ENCODE results near the gene DNM3. TPM values are rescaled to one million over a fixed set of nuclear protein-coding genes. Genes with fewer than 3 reads are reported as not detected.

The DNM3 gene
- total and polyA plus RNA-seq, 2 of the 8 experiments (the other 6 are each of a cell fraction or from before 2014, with no cell fraction given): 2.0 to 8.5 TPM

GRCh38 chr1:172002725-172003345 is 161.5 kb downstream of the DNM3 start:
- Histone ChIP-seq H3K4me3 (ENCODE audit: extremely low read depth in 1 of 4, insufficient read depth in 2 of 4, low read depth in 3 of 4, low read length in 4 of 4) (no peak overlapping the region), H3K79me1 (ENCODE audit: low read depth, low read length) (no peaks in the 10 kb centered on the region; the same call in 1 of the 2 replicates)

More at GRCh38 chr1:172002725-172003345, 161.5 kb downstream of the DNM3 start:
- FAIRE-seq (peak; percentile 71), DNase-seq (ENCODE audit: low read depth in 1 of 2, low spot score in 2 of 2) (no peak)
- H4K20me1 ChIP-seq (replicated peaks in 1 of 2; ENCODE audit: control insufficient read depth in 1 of 2, insufficient read depth in 2 of 2, low read length in 2 of 2): no peaks in the 10 kb centered on the region
- no peak overlapping the region for H2AFZ ChIP-seq (ENCODE audit: low read length)
- no peak overlapping the region for H3K14ac ChIP-seq (ENCODE audit: insufficient read length)
- CTCF ChIA-PET (ENCODE audit: partially characterized antibody): interaction anchor here (0.6 to 8.1 kb wide), 39 partner anchors 10 to 542 kb away, joined by 3 to 87 read pairs (median 4); partner anchors contain the start of gene PIGC
- H3K36me3 ChIP-seq (ENCODE audit: control insufficient read depth in 2 of 4, insufficient read depth in 4 of 4, low read length in 3 of 4): no peaks in the 10 kb centered on the region
- H3K4ac ChIP-seq (replicated peaks; ENCODE audit: insufficient read length, low read depth, low read length): no peak overlapping the region
- H3K9me3 ChIP-seq (ENCODE audit: insufficient read depth in 2 of 2, low read depth in 1 of 2, low read length in 1 of 2): no peaks in the 10 kb centered on the region
- no peaks in the 10 kb centered on the region for H3K27me3 ChIP-seq (replicated peaks in 1 of 4; ENCODE audit: control insufficient read depth in 3 of 4, extremely low read depth in 1 of 4, insufficient read depth in 3 of 4, low read length in 3 of 4)
- H2AK5ac ChIP-seq (ENCODE audit: low read depth, low read length): no peak overlapping the region
- no peak overlapping the region for H2BK12ac ChIP-seq (ENCODE audit: low read depth, low read length)
- no peak overlapping the region for H2BK15ac ChIP-seq (ENCODE audit: low read length)
- POLR2A ChIA-PET (ENCODE audit: partially characterized antibody): no interaction called here
- H3K4me2 ChIP-seq (ENCODE audit: insufficient read depth in 1 of 2, low read depth in 2 of 2, low read length in 2 of 2): no peak overlapping the region
- H3K9ac ChIP-seq (replicated peaks in 1 of 4; ENCODE audit: extremely low read depth in 1 of 4, low read depth in 3 of 4, low read length in 3 of 4): no peak overlapping the region
- H4K91ac ChIP-seq (replicated peaks; ENCODE audit: insufficient read length, low read length): no peak overlapping the region
- no peak overlapping the region for H2BK5ac ChIP-seq (ENCODE audit: low read depth, low read length)
- H3K27ac ChIP-seq (ENCODE audit: low read depth, low read length): no peak overlapping the region
- H3K56ac ChIP-seq (replicated peaks; ENCODE audit: insufficient read length, low read depth, low read length): no peak overlapping the region
- H3K23ac ChIP-seq (ENCODE audit: insufficient read length): no peak overlapping the region
- no peak overlapping the region for H2BK120ac ChIP-seq (replicated peaks; ENCODE audit: low read depth, low read length)
- TF ChIP-seq CBX5 (IDR thresholded peaks at IDR 0.05; ENCODE audit: low read depth, low read length) (no peak), RAD21 (IDR thresholded peaks at IDR 0.05 in 1 of 2, conservative IDR thresholded peaks at IDR 0.05 in 1 of 2; ENCODE audit: low read depth in 2 of 2, low read length in 2 of 2) (peak; percentile 71 to 77), CTCF (IDR thresholded peaks at IDR 0.05; ENCODE audit: control extremely low read depth in 1 of 3, insufficient read depth in 1 of 3, low read depth in 1 of 3, low read length in 3 of 3) (peak in 2 of 3 experiments; percentile 52 to 57; a peak in 3 of 4 replicates)
- WGBS, 2 experiments (ENCODE audit: extremely low coverage in 1 of 2, insufficient coverage in 1 of 2, insufficient read length in 1 of 2, insufficient replicate concordance in 2 of 2, low coverage in 1 of 2, low lambda C conversion rate in 2 of 2, missing lambda C conversion rate in 1 of 2): 21% methylated on average over 3 of the region's 3 CpGs; no CpG with 5 or more reads in 1 of the 2 experiments
- no peak overlapping the region for H2BK20ac ChIP-seq (ENCODE audit: low read length)
- no peaks in the 10 kb centered on the region for H3K79me2 ChIP-seq (ENCODE audit: control insufficient read depth in 1 of 2, insufficient read depth in 2 of 2, low read length in 2 of 2)
- no peaks in the 10 kb centered on the region for H3K4me1 ChIP-seq (replicated peaks in 1 of 4; ENCODE audit: control insufficient read depth in 3 of 4, insufficient read depth in 4 of 4, low read length in 3 of 4)
- H4K8ac ChIP-seq (ENCODE audit: extremely low read depth, insufficient read depth, low read length): no peak overlapping the region
- H3K18ac ChIP-seq (ENCODE audit: extremely low read depth, low read length): no peak overlapping the region
- no peaks in the 10 kb centered on the region for H3K23me2 ChIP-seq (ENCODE audit: low read depth, low read length)
- H4K5ac ChIP-seq (ENCODE audit: insufficient read length, low read depth, low read length): no peak overlapping the region

All from H1 (cell line).